Activated naive CD4-positive, alpha-beta T cell treated with anti-CD3 and anti-CD28 coated beads, Interleukin-2, amount 50 U/mL, for 24 hours (primary cell): Measurements from ENCODE around the gene MTERF4.
A peak's percentile ranks its signal among the peaks of the same experiment; 100 is the strongest.

ENCODE experiments used
- H3K27ac Mint-ChIP-seq: one replicate; pipeline ENCODE4 v1.8.0; 2021; ENCODE audit warnings: mild to moderate bottlenecking, mixed read lengths
- H3K27me3 Mint-ChIP-seq: one replicate; pipeline ENCODE4 v1.8.0; 2021; ENCODE audit warnings: mixed read lengths
- H3K36me3 Mint-ChIP-seq: one replicate; pipeline ENCODE4 v1.8.0; 2021; ENCODE audit warnings: mixed read lengths
- H3K4me1 Mint-ChIP-seq: one replicate; pipeline ENCODE4 v1.8.0; 2021; ENCODE audit warnings: mixed read lengths
- H3K4me3 Mint-ChIP-seq: one replicate; pipeline ENCODE4 v1.8.0; 2021; ENCODE audit warnings: mild to moderate bottlenecking, mixed read lengths
- H3K9me3 Mint-ChIP-seq: one replicate; pipeline ENCODE4 v1.8.0; 2021; ENCODE audit warnings: mixed read lengths

Gene MTERF4

DNA sequence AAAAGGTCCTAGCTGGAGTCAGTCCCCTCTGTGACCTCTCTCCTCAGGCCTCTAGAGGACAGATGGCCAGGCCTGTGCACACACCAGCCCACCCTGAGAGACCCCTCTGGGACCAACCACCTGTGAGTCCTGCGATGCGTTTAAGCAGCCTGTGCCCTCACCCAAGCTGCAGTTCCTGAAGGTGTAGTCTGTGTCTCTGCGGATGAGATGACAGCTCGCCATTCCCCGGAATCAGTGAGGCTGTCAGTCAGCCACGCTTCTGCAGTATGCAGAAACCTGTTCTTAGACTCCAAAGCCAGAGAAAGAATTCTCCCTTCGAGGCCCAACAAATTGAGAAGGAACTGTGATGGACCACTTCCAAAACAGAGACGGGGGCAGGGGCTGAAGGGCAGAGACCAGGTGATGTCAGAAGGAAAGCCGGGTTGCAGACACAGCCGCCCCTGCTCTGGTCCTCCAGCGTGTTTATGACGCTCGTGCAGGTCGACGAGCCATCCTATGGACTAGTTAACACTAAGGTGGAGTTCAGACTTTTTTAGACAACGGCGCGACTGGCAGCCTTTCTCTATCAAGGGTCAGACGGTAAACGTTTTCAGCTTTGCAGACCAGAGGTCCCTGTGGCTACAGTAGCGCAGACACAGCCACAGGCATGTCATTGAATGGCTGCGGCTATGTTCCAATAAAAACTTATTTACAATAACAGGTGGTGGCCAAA, 10.2 kb downstream of the MTERF4 start:
- Mint-ChIP-seq H3K4me3 (no peak overlapping the region), H3K4me1 (peaks cover 48% of the 10 kb centered on the region), H3K27me3 (no peaks in the 10 kb centered on the region), H3K27ac (no peak overlapping the region), H3K9me3 (no peaks in the 10 kb centered on the region), H3K36me3 (peaks cover 19% of the 10 kb centered on the region)

GRCh38 chr2:241091201-241091600, 10.9 kb downstream of the MTERF4 start:
- Mint-ChIP-seq H3K36me3 (peaks cover 20% of the 10 kb centered on the region), H3K4me1 (peaks cover 41% of the 10 kb centered on the region), H3K9me3 (no peaks in the 10 kb centered on the region), H3K4me3 (no peak overlapping the region), H3K27ac (no peak overlapping the region), H3K27me3 (no peaks in the 10 kb centered on the region)

GRCh38 chr2:241088791-241089732, 13.0 kb downstream of the MTERF4 start:
- peak overlapping the region; percentile 17 for H3K27ac Mint-ChIP-seq
- H3K27me3 Mint-ChIP-seq: no peaks in the 10 kb centered on the region
- H3K4me1 Mint-ChIP-seq: peaks cover 23% of the 10 kb centered on the region
- peaks cover 25% of the 10 kb centered on the region for H3K36me3 Mint-ChIP-seq
- H3K4me3 Mint-ChIP-seq: no peak overlapping the region
- peaks cover 8% of the 10 kb centered on the region for H3K9me3 Mint-ChIP-seq

- Mint-ChIP-seq H3K4me3 (no peak overlapping the region), H3K27me3 (no peaks in the 10 kb centered on the region), H3K36me3 (peaks cover 25% of the 10 kb centered on the region), H3K4me1 (peaks cover 23% of the 10 kb centered on the region), H3K27ac (peak overlapping the region; percentile 81), H3K9me3 (peaks cover 8% of the 10 kb centered on the region)
These were observed 13.7 kb downstream of the MTERF4 start for GRCh38 chr2:241088376-241088775.

DNA sequence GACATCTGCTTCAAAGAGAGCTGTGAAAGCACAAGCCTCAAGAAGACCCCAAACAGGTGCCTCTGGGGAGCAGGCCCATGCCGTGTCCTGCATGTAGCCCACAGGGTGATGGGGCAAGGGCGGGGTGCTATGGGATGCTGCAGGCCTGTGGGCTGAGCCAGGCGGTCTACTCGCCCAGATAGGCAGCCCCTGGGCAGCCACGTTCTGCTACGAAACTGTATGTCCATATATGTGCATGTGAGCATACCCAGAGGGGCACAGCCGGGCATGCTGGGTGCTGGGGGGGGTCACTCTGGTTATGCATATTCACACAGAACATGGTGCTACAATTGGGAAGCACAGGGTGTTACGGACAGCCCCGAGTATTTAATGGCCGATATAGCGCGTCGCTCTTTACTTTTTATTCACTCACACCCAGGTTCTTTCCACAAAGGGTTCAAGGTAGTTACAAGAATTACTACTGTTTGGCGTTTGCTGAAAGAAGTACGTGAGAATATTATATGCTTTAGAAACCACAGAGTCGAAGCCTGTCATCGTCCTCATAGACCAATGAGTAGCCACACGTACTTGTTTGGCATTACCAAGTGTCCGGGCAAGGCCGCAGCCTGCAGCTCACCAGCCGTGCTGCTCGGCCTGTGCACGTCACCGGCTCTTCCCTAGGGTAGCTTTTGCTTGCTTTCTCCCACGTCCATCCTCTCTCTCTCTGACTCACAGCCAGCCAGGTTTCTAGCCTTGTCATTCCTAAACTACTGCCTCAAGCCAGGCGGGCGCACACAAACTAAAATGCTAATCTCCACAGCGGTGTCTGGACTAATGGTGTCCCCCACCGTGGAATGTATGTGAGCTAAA, 14.4 kb downstream of the MTERF4 start:
- Mint-ChIP-seq H3K4me1 (peaks cover 19% of the 10 kb centered on the region), H3K27me3 (no peaks in the 10 kb centered on the region), H3K4me3 (no peak overlapping the region), H3K27ac (no peak overlapping the region), H3K9me3 (peaks cover 8% of the 10 kb centered on the region), H3K36me3 (peaks cover 25% of the 10 kb centered on the region)

- H3K9me3 Mint-ChIP-seq: peaks cover 8% of the 10 kb centered on the region
- no peaks in the 10 kb centered on the region for H3K27me3 Mint-ChIP-seq
- H3K27ac Mint-ChIP-seq: no peak overlapping the region
These were observed 17.1 kb downstream of the MTERF4 start for GRCh38 chr2:241084856-241085444.

DNA sequence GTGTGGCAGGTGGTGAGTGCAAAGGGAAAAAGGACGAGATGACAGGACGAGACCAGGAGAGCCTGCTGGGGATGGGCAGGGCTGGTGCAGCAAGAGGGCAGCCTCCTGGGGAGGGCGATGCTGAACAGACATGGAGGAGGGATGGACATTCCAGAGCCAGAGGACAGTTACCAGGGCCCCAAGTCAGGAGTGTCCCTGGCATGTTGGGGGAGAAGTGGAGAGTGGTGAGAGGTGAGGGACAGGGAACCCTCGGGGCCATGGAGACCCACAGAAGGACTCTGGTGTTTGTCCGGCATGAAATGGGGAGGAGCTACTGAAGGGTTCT, 19.0 kb downstream of the MTERF4 start:
- peaks cover 4% of the 10 kb centered on the region for H3K4me1 Mint-ChIP-seq
- H3K36me3 Mint-ChIP-seq: peaks cover 21% of the 10 kb centered on the region
- no peak overlapping the region for H3K4me3 Mint-ChIP-seq
- H3K27ac Mint-ChIP-seq: peak overlapping the region; percentile 56
- no peaks in the 10 kb centered on the region for H3K27me3 Mint-ChIP-seq
- peaks cover 8% of the 10 kb centered on the region for H3K9me3 Mint-ChIP-seq

More at GRCh38 chr2:241084856-241085444, 17.1 kb downstream of the MTERF4 start:
- no peak overlapping the region for H3K4me3 Mint-ChIP-seq
- H3K4me1 Mint-ChIP-seq: peaks cover 9% of the 10 kb centered on the region
- peaks cover 22% of the 10 kb centered on the region for H3K36me3 Mint-ChIP-seq

DNA sequence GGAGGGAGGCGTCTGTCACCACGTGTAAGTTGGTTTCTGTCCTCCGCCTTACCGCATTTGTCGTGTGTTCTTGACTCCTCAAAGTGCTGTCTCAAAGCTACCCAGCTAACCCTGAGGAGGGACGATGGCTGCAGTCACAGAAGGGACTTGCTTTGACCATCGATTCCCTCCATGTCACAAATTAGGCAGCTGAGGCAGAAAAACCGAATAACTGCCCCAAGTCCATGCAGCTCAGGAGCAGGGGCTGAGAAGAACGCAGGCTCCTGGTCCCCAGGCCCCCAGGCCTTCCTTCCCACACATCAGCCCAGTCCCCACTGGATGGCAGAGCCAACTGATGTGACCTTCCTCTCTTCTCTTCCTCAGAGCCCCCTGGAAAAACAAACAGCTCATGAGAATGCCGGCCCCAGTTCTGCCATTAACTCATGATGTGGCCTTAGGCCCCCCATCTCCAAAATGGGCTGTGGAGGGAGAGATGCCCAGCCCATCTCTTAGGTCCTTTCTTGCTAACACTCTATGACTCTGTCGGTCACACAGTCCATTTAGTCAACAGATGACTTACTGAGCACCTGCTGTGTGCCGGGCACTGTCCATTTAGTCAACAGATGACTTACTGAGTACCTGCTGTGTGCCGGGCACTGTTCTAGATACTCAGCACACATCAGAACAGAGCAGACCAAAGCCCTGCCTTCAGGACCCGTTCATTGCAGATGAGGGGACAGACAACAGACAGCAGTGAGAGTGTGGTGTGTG, 19.6 kb downstream of the MTERF4 start:
- Mint-ChIP-seq H3K27ac (peak overlapping the region; percentile 56), H3K27me3 (no peaks in the 10 kb centered on the region)

GRCh38 chr2:241081643-241082340, 20.3 kb downstream of the MTERF4 start:
- peaks cover 8% of the 10 kb centered on the region for H3K9me3 Mint-ChIP-seq
- H3K36me3 Mint-ChIP-seq: peaks cover 18% of the 10 kb centered on the region
- H3K4me1 Mint-ChIP-seq: peaks cover 4% of the 10 kb centered on the region
- H3K4me3 Mint-ChIP-seq: no peak overlapping the region
- H3K27me3 Mint-ChIP-seq: no peaks in the 10 kb centered on the region
- H3K27ac Mint-ChIP-seq: no peak overlapping the region

More for the DNA sequence above, 19.6 kb downstream of the MTERF4 start:
- Mint-ChIP-seq H3K4me3 (no peak overlapping the region), H3K4me1 (peaks cover 4% of the 10 kb centered on the region), H3K36me3 (peaks cover 18% of the 10 kb centered on the region), H3K9me3 (peaks cover 8% of the 10 kb centered on the region)

GRCh38 chr2:241081190-241081642, 20.9 kb downstream of the MTERF4 start:
- Mint-ChIP-seq H3K9me3 (peaks cover 8% of the 10 kb centered on the region), H3K4me1 (peaks cover 4% of the 10 kb centered on the region), H3K27ac (no peak overlapping the region), H3K36me3 (peaks cover 14% of the 10 kb centered on the region), H3K27me3 (no peaks in the 10 kb centered on the region), H3K4me3 (no peak overlapping the region)

DNA sequence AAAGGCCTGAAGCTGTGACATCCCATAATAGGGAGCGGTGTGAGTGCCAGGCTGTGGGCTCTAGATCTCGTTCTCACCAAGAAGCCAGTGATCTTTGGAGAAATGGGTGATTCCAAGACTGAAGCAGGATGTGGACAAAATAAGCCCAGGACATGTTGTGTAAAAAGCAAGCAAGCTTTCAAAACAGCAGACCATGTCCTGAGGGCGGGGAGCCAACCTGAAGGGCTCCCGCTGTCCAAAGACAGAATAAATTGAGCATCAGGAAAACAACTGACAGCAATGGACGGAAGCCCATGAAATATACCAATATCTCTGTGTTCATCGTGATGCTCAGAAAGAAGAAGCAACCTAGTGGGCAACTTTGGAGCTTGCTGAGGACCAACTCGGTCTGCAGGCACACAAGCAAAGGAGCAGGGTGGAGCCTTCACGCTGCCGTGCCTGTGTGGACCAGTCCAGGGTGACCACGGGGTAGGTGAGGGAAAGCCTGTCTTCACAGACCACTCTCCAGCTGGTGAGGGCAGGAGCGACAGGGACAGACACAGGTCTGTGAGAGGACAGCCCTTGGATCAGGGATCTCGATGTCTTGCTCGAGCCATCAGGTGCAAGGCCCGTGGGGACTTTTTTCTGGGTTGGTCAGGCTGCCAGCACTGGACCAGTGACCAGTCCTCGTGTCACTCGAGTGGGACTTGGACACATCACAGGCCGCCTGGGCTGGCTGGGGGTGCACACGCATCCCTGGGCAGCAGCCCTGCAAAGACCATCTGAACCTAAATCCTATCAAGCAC, 21.5 kb downstream of the MTERF4 start:
- H3K36me3 Mint-ChIP-seq: peaks cover 14% of the 10 kb centered on the region
- H3K4me3 Mint-ChIP-seq: no peak overlapping the region
- no peaks in the 10 kb centered on the region for H3K27me3 Mint-ChIP-seq
- H3K9me3 Mint-ChIP-seq: peaks cover 8% of the 10 kb centered on the region
- no peak overlapping the region for H3K27ac Mint-ChIP-seq
- H3K4me1 Mint-ChIP-seq: peaks cover 4% of the 10 kb centered on the region

DNA sequence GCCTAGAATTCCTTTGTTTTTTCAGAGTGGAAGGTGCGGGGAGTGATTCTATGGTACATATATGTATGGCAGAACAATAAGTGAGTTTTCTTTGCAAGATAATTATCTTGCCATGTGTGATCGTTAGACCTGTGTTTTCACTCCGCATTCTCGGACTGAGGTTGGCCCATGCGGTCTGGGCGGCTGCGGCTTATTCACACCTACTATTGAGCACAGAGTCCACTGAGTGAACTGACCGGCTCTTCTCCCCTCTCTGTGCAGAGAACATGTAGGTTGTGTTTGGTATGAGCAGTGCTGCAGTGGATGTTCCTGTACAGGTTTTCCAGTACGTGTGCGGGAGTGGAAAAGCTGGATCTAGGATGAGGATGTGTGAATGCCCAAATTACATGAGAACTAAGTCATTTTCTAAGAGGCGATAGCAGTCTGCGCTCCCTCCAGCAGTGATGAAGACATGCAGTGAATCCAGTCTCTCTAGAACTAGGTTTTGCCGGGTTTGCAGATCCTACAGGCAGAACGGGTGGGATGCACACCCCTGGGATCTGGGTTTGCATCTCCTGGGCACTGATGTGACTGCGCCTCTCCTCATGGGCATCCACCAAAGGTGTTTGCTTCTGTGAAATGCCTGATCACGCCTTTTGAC, 27.1 kb downstream of the MTERF4 start:
- Mint-ChIP-seq H3K9me3 (no peaks in the 10 kb centered on the region), H3K27ac (no peak overlapping the region), H3K4me1 (peaks cover 4% of the 10 kb centered on the region), H3K27me3 (no peaks in the 10 kb centered on the region), H3K36me3 (peaks cover 4% of the 10 kb centered on the region), H3K4me3 (no peak overlapping the region)
